ENCODE results near the gene NEUROG3.
A peak's percentile ranks its signal among the peaks of the same experiment; 100 is the strongest.
"Not testable (repeated sequence)": the region's sequence is repeated elsewhere in the genome, so short reads cannot be mapped to it uniquely, and the experiment has no call there.

Gene NEUROG3

GRCh38 chr10:69572159-69573055 is 815 bp downstream of the NEUROG3 start:
- DNase-seq (ENCODE audit: low read depth in 2 of 2): peak in 1 of 2 donors; percentile 15

GRCh38 chr10:69571618-69572158 is 1.5 kb downstream of the NEUROG3 start:
- DNase-seq (ENCODE audit: low read depth in 2 of 2): no peak

- no peak for DNase-seq (ENCODE audit: low read depth in 2 of 2)
Observed at GRCh38 chr10:69570050-69570816, 3.0 kb downstream of the NEUROG3 start.

GRCh38 chr10:69569396-69569934 is 3.8 kb downstream of the NEUROG3 start:
- no peak for DNase-seq (ENCODE audit: low read depth in 2 of 2)

- no peak for DNase-seq (ENCODE audit: low read depth in 2 of 2)
Observed at GRCh38 chr10:69568472-69569395, 4.5 kb downstream of the NEUROG3 start.

- DNase-seq (ENCODE audit: low read depth in 2 of 2): no peak
Observed at GRCh38 chr10:69567920-69568319, 5.3 kb downstream of the NEUROG3 start.

GRCh38 chr10:69562731-69563254 is 10.4 kb downstream of the NEUROG3 start:
- DNase-seq (ENCODE audit: low read depth in 2 of 2): no peak

GRCh38 chr10:69559525-69559924 is 13.7 kb downstream of the NEUROG3 start:
- DNase-seq (ENCODE audit: low read depth in 2 of 2): no peak

GRCh38 chr10:69558559-69558958 is 14.7 kb downstream of the NEUROG3 start:
- no peak for DNase-seq (ENCODE audit: low read depth in 2 of 2)

- no peak for DNase-seq (ENCODE audit: low read depth in 2 of 2)
Observed at GRCh38 chr10:69554611-69555010, 18.6 kb downstream of the NEUROG3 start.

- no peak for DNase-seq (ENCODE audit: low read depth in 2 of 2)
Observed at GRCh38 chr10:69553328-69553727, 19.9 kb downstream of the NEUROG3 start.

GRCh38 chr10:69552268-69552667 is 21.0 kb downstream of the NEUROG3 start:
- DNase-seq (ENCODE audit: low read depth in 2 of 2): no peak

GRCh38 chr10:69549959-69550358 is 23.3 kb downstream of the NEUROG3 start:
- DNase-seq (ENCODE audit: low read depth in 2 of 2): no peak

- DNase-seq (ENCODE audit: low read depth in 2 of 2): no peak
Observed at GRCh38 chr10:69541463-69541862, 31.8 kb downstream of the NEUROG3 start.

- DNase-seq (ENCODE audit: low read depth in 2 of 2): no peak
Observed at GRCh38 chr10:69538461-69538860, 34.8 kb downstream of the NEUROG3 start.

GRCh38 chr10:69537449-69537848 is 35.8 kb downstream of the NEUROG3 start:
- DNase-seq (ENCODE audit: low read depth in 2 of 2): no peak

- not testable (repeated sequence) for DNase-seq (ENCODE audit: low read depth in 2 of 2)
Observed at GRCh38 chr10:69536521-69536920, 36.7 kb downstream of the NEUROG3 start.

GRCh38 chr10:69533658-69534057 is 39.6 kb downstream of the NEUROG3 start:
- DNase-seq (ENCODE audit: low read depth in 2 of 2): no peak

- no peak for DNase-seq (ENCODE audit: low read depth in 2 of 2)
Observed at GRCh38 chr10:69527961-69528360, 45.3 kb downstream of the NEUROG3 start.

Measured in activated CD4-positive, alpha-beta T cell treated with anti-CD3 and anti-CD28 coated beads for 24 hours (primary cell).